Adipose tissue (tissue), 3 donors: Measurements from ENCODE around the gene CD3E. TPM values are rescaled to one million over a fixed set of nuclear protein-coding genes. Genes with fewer than 3 reads are reported as not detected.

ENCODE experiments used
- H3K27ac ChIP-seq: one replicate; pipeline ENCODE4 v1.5.1; 2013; ENCODE audit warnings: low read depth, low read length
- WGBS, 3 donors: extraction: QIAGEN DNeasy Blood & Tissue Kit; methylation state at CpG; one replicate each; pipeline ENCODE4 v1.1.7; 2013; 5-methylcytosine and 5-hydroxymethylcytosine counted together
- polyA plus RNA-seq, 3 donors: library from polyadenylated mRNA; stranded (reverse); fragments of 200-250 nt; gene quantifications; one replicate each; pipeline ENCODE4 v1.2.3, GENCODE V29; 2013
- donor health status: healthy with polysubstance abuse.
- donor health status: Bipolar disorder and iron deficiency.
- donor health status: healthy.

The CD3E gene
- polyA plus RNA-seq = 1 to 10 TPM; 1.9 to 4.3 (median 2.9) TPM

DNA sequence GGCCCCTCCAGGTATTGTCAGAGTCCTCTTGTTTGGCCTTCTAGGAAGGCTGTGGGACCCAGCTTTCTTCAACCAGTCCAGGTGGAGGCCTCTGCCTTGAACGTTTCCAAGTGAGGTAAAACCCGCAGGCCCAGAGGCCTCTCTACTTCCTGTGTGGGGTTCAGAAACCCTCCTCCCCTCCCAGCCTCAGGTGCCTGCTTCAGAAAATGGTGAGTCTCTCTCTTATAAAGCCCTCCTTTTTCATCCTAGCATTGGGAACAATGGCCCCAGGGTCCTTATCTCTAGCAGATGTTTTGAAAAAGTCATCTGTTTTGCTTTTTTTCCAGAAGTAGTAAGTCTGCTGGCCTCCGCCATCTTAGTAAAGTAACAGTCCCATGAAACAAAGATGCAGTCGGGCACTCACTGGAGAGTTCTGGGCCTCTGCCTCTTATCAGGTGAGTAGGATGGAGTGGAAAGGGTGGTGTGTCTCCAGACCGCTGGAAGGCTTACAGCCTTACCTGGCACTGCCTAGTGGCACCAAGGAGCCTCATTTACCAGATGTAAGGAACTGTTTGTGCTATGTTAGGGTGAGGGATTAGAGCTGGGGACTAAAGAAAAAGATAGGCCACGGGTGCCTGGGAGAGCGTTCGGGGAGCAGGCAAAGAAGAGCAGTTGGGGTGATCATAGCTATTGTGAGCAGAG lies at the start of gene CD3E:
Gene CD3E (plus strand): TSS at position 163 of the 681 bp plus-strand sequence. CDS start 223 bp downstream, at position 386.
- 75 to 76% (median 75%) methylated on average over 8 of the region's 8 CpGs for WGBS, 3 donors
- no peak within 1 kb of the TSS for H3K27ac ChIP-seq

DNA sequence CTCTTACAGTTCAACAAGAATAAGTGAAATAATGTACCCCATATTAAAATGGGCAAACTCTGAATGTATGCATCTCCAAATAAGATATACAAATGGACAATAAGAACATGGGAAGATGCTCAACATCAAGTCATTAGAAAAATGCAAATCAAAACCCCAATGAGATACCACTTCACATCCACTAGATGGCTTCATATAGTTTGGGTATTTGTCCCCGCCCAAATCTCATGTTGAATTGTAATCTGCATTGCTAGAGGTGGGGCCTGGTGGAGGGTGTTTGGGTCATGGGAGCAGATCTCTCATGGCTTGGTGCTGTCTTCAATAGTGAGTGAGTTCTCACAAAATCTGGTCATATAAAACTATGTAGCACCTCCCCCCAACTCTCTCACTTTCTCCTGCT lies 46.1 kb upstream of the CD3E start:
- WGBS, 3 donors = 0 to 100% (median 91%) methylated on average over 1 of the region's 1 CpG
- H3K27ac ChIP-seq = no peak overlapping the region

DNA sequence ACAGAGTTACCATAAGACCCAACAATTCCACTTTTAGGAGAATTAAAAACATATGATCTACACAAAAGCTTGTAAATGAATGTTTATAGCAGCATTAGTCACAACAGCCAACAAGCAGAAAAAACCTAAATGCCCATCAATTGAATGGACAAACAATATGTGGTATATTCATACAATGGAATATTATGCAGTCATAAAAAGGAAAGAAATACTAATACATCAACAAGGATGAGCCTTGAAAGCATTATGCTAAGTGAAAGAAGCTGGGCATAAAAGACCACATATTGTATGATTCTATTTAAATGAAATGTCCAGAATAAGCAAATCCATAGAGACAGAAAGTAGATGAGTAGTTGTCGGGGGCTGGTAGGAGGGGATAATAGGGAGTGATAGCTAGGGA lies 45.4 kb upstream of the CD3E start:
- 95 to 96% (median 96%) methylated on average over 1 of the region's 1 CpG for WGBS, 3 donors
- no peak overlapping the region for H3K27ac ChIP-seq

DNA sequence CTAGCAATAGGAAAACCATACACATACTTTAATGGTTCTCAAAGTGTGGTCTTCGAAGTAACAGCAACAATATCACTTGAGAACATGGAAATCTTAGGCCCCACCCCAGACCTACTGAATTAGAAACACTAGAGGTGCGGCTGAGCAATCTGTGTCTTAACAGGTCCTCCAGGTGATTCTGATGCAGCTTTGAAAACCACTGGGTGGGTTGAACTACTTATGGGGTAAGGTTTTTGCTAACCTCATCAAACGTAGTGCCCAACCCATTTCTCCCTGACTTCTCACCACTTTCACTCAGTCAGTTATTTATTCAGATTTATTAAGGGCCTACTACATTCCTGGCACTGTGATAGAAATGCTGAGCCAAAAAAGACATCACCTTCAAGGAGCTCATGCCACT lies 44.2 kb upstream of the CD3E start:
- 85 to 93% (median 87%) methylated on average over 3 of the region's 3 CpGs for WGBS, 3 donors
- H3K27ac ChIP-seq = no peak overlapping the region

DNA sequence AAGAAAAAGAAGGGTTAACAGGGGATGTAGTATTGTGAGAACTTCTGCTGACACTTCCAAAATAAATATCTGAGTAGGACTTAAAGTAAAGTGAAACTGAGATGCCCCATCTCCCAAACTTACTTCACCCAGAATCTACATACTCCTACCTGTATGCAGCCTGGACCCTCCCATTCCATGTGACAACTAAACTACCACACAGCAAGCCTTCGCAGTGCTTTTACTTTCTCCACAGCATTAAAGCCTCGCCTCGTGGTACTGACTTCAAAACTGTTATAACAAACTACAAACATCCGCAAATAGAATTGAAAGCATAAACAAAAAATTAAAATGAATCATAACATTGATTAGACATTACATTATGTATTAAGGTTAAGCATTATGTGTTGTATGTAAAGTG lies 41.4 kb upstream of the CD3E start:
- 28 to 70% (median 61%) methylated on average over 4 of the region's 4 CpGs for WGBS, 3 donors
- no peak overlapping the region for H3K27ac ChIP-seq

DNA sequence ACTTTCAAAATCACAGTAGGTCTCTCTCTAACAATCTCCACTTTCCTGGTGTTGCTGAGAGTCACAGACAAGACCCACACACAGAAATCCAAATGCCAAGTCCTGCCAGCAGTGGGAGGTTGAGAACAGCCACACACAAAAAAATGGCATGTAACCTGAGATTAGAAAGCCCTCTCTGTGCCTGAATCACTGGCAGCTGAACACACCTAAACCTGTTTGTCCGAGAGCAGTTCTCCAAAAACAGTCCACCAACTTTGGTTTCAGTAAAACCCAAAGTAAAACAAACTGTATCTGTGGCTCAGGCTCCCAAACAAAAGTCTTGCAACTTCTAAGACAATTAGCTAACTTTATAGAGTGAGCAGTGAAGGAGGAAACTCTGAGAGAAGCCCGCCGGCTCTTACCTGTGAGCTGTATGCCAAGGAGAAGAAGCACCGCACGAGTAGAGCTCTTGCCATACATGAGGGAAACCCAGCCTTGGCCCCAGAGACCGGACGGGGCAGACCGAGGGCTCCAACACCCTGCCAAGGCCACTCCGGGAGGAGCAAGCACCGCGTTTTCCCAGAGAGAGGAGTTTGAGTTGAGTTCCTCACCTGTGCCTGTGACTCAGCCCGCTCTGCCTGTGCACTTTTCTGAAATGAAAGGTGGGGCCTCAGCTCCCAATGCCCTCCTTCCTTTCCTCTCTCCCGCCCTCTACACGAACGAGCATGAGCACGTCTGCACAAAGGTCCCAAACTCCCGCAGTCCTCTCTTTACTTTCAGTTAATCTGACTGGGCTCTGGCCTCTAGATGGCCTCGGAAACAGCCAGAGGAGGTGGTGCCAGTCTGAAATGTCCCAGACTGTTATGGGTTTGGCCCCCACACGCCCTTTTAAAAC lies 40.6 kb upstream of the CD3E start, which contains the start of gene MPZL2:
Gene MPZL2 (minus strand): TSS at position 603 of the 874 bp plus-strand sequence. CDS start 144 bp downstream, at position 459.
- 5 to 8% (median 6%) methylated on average over 19 of the region's 19 CpGs for WGBS, 3 donors
- no peak within 1 kb of the TSS for H3K27ac ChIP-seq

DNA sequence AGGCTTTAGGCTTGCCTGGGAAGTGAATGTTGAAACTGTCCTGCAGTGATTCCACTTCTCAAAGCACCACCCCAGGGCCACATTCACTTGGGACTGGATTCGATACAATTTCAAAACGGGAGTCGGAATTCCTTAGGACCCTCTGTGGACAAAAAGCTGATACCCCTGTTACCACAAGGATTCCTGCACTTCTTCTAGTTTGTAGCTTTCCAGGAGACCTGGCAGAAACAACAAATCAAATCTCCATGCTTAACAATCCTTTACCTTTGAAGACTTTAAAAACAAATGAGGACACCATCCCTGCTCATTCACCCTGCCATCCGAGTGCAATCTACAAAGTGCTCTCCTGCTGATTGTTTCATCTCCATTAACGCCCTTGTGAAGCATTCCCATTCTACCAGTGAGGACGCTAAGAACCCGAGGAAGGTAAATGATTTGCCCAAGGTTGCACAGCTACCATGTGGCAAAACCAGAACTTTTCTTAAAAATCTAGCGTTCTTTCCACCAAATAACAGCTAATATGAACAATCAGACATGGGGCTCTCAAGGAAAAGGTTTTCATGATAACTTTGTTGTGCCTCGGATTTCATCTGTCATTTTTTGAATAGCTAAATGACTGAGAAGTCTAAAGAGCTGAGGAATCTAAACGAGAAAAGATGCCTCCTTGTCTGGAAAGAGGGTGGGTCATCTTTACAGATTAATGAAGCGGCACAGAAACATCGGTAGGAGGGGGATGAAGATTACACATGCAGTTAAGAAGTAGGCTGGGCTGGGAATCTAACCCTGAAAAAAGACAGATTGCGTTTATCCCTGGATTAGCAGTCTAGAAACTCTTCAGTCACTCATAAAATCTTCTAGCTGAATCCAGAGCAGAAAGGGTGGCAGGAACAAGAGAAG lies 39.7 kb upstream of the CD3E start:
- WGBS, 3 donors = 46 to 72% (median 69%) methylated on average over 13 of the region's 13 CpGs
- H3K27ac ChIP-seq = no peak overlapping the region

DNA sequence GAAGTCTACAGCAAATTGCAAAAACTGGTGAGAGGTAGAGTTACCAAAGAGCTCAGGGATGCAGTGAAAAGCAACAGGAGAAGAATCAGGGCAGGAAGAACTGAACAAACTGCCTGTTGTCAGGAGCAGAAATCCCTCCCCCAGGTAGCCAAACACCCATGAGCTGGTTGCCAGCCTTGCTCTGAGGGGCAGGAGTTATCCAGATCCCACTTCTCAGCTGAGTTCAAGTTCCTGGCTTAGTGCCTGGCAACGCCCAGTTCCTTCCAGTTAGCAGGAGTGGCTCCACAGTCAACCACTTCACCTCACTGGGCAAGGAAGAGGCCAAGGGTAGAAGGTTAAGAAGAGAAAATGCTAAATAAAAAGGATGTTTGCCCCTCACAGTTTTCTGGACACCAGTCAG lies 38.6 kb upstream of the CD3E start:
- 33 to 71% (median 55%) methylated on average over 1 of the region's 1 CpG for WGBS, 3 donors
- no peak overlapping the region for H3K27ac ChIP-seq

DNA sequence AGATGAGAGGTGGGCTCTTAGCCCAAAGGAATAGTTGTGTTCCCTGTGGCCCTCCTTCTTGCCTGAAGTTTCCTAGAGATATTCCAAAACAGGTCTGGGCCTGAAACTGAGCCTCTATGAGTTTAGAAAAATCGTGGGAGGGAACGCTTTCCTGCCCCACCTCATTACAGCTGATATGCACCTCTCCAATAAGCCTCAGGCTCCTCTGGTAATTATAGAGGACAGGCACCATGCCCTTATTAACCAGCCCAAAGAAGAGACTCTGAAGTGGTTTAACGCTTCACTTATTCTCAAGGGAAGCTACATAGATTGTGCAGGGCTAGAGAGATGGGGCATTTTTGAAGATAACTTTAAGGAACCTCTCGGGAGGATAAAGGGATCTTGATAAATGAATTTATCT lies 37.0 kb upstream of the CD3E start:
- no peak overlapping the region for H3K27ac ChIP-seq
- WGBS, 3 donors = 84 to 87% (median 85%) methylated on average over 4 of the region's 4 CpGs

DNA sequence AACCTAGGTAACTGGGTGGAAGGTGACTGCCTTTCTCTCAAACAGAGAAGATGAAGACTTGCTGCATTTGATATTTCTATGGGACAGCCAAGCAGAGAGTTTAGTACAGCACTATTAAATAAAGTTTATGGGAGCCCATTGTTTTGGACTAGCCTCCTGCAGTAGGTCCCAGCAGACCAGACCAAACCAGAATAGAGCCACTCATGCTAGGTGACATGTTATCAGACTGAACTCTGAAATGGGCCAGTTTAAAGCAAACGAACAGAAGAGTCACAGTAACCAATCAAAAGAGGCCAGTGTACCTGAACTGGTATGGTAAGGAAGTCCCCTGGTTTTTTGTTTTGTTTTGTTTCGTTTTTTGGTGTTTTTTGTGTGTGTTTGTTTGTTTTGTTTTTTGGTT lies 32.5 kb upstream of the CD3E start:
- H3K27ac ChIP-seq = no peak overlapping the region
- 74 to 76% (median 74%) methylated on average over 2 of the region's 2 CpGs for WGBS, 3 donors

DNA sequence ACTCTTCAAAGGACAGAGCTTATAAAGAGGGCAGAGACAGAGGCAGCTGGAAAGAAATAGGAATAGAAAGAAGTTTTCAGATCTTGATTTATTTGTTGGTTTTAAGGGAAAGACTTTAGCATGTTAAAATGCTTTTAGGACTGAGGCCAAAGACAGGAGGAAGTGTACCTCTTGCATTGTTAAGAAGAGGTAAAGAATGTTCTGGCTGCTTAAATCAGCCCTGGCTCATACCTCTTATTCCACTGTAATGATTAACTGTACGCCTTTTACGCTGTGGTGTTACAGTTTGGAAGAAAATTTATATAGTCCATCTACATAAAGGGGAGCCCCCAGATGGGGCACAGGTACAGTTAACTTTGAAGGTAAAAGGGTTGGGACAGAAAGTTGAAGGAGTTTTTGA lies 30.3 kb upstream of the CD3E start:
- WGBS, 3 donors = 31 to 56% (median 49%) methylated on average over 2 of the region's 2 CpGs

DNA sequence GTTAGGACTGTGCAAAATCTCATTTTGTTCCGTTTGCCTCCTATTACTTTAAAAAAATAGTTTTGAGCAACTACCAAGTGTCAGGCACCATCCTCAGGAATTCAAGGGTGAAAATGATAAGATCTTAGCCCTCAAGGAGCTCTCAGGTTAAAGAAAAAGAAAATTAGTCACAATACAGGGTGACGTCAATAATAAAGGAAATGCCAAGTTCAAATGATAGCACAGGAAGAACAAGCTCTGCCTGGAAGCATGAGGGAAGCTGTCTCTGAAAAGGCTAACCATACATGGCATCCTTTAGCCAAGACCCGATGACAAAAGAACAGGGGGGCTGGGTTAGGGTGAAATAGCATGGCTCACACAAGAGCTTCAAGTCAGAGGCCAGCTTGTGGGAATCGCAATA lies 29.4 kb upstream of the CD3E start:
- 51 to 85% (median 58%) methylated on average over 4 of the region's 4 CpGs for WGBS, 3 donors
- H3K27ac ChIP-seq = no peak overlapping the region

More for the DNA sequence above, 30.3 kb upstream of the CD3E start:
- H3K27ac ChIP-seq = no peak overlapping the region

DNA sequence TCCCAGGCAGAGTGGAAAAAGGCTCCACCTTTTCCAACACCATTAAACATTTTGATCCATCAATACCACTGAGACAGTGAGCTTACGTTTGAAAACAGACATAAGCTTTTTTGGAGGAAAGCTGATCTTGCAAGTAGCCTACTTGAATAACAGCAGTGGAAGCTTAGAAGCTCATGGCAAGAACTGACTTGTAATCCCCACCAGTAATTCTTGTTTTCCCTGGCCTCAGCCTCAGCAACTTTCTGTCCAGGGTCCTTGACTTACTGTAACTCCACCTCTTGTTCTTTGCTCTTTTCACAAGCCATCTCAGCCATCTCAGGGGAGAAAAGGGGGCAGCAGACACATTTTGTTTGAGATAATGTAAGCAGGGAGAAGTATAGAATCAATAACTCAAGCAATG lies 28.1 kb upstream of the CD3E start:
- H3K27ac ChIP-seq = no peak overlapping the region

DNA sequence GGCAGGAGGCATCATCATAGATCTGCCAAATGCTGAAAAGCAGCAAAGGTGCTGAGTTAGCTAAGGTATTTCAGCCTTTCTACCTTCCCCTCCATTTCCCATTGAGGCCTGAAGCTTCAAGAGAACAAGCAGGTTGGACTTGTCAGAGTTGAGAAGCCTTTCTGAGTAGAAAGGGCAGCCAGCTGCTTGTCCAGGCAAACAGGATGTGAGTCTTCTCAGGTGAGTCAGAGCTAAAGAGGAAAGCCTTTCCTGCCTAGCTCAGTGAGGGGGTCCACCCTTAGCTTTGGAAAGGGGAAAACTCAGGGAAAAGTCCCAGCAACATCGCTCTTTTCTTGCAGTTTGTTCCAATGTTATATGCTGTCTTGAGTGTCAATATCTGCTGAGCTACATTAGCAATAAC lies 27.2 kb upstream of the CD3E start:
- H3K27ac ChIP-seq = no peak overlapping the region
- 66 to 86% (median 84%) methylated on average over 1 of the region's 1 CpG for WGBS, 3 donors

More for the DNA sequence above, 28.1 kb upstream of the CD3E start:
- WGBS, 3 donors = 64 to 81% (median 66%) methylated on average over 1 of the region's 1 CpG

DNA sequence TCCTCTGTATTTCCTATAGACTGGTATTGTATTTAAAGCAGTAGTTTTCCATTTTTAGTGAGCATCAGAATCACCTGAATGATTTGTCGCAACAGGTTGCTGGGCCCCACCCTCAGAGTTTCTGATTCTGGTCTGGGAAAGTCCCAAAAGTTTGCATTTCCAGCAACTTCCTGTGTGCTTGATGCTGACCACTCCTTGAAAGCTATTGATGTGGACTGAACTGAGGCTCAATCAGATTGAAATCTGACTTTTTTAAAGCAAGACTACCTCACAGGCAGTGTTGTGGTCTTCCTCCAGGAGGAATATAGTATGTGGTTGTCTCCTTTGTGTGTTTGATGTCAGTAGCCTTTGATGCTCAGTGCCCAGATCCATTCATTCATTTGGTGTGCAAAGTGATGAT lies 23.2 kb upstream of the CD3E start:
- no peak overlapping the region for H3K27ac ChIP-seq
- 89 to 93% (median 92%) methylated on average over 1 of the region's 1 CpG for WGBS, 3 donors

DNA sequence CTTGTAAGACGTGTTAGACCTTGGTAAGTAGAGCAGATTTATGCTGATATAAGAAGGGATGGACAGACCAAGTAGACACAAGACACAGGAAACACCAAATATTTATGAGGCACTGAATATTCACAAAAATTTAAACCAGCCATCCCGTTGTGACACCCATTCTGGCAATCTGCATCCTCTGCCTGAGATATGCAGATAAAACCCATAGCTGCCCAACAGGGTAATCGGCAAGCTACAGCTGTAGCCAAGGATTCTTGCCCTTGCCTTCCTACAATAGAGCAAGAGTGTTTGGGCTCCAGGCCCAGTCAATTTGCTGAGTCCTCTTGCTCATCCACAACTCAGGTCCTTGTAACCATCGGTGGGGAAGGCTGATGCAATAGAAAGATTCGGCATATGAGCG lies 21.9 kb upstream of the CD3E start:
- WGBS, 3 donors = 75 to 94% (median 80%) methylated on average over 6 of the region's 6 CpGs
- no peak overlapping the region for H3K27ac ChIP-seq

DNA sequence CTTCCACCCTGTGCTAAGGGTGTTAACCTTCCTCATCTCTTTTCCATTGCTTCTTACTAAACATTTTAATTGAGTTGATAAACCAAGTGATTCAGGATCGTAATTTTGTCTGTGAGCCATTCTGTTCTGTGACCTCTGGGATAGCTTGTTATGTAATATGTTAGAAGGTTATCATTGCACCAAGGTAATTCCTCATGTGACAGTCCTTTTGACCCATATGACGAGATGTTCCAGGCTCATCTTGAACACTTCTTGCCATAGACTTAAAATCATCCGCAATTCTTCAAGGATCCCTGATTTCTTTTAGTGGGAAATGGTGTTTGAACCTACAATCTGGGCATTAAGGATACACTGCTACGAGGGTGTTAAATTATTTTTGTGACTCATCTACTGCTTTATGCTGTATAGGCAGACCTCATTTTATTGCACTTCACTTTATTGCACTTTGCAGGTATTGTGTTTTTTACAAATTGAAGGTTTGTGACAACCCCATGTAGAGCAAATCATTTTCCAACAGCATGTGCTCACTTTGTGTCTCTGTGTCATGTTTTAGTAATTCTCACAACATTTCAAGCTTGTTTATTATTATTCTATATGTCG lies 21.4 kb upstream of the CD3E start:
- no peak overlapping the region for H3K27ac ChIP-seq
- 76 to 86% (median 79%) methylated on average over 5 of the region's 5 CpGs for WGBS, 3 donors

DNA sequence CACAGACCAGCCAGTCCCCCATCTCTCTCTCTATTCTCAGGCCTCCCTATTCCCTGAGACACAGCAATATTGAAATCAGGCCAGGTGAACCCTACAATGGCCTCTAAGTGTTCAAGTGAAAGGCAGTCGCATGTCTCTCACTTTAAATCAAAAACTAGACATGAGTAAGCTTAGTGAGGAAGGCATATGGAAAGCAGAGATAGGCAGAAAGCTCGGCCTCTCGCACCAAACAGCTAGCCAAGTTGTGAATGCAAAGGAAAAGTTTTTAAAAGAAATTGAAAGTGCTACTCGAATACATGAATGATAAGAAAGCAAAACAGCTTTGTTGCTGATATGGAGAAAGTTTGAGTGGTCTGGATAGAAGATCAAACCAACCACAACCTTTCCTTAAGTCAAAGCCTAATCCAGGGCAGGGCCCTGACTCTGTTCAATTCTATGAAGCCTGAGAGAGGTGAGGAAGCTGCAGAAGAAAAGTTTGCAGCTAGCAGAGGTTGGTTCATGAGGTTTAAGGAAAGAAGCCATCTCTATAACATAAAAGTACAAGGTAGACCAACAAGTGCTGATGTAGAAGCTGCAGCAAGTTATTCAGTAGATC lies 20.7 kb upstream of the CD3E start:
- no peak overlapping the region for H3K27ac ChIP-seq
- 56 to 64% (median 60%) methylated on average over 4 of the region's 4 CpGs for WGBS, 3 donors
